MM.1S (cell line): ENCODE data around the gene EIF2AK3.

ENCODE experiments used
- EZH2 ChIP-seq: fragments of 300-600 bp; sonication (generic); optimal IDR thresholded peaks from 2 replicates; pipeline ENCODE3; 2017; ENCODE audit warnings: low read depth, mild to moderate bottlenecking, antibody characterized with exemption, low read length, mixed read lengths
- EZH2phosphoT487 ChIP-seq: fragments of 300-600 bp; sonication (generic); IDR thresholded peaks from 2 replicates; pipeline ENCODE4 v1.6.1; 2018; ENCODE audit warnings: antibody characterized with exemption, low read length
- TF ChIP-seq, protein P1 (sequence below): fragments of 300-600 bp; sonication (generic); IDR thresholded peaks from 2 replicates; pipeline ENCODE4 v1.5.1; 2016; ENCODE audit warnings: antibody characterized with exemption, low read length, mixed read lengths

DNA sequence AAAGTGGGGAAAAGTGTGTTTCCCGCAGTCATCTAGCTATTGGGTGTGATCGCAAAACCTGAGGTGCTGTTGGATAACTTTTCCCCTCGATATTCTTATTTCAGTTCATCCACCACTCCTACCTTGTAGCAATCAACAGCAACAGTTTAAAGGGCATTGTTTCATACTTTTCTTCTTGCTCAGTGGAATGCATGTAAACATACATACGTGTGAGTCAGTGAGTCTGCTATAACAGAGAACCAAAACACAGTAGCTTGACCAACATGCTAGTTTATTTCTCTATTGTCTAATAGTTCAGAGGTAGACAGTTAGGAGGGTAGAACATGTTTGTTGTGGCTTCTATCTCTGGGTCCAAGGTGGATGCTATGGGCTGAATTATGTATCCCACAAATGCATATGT lies 97.2 kb downstream of the EIF2AK3 start:
- TF ChIP-seq, protein P1, sequence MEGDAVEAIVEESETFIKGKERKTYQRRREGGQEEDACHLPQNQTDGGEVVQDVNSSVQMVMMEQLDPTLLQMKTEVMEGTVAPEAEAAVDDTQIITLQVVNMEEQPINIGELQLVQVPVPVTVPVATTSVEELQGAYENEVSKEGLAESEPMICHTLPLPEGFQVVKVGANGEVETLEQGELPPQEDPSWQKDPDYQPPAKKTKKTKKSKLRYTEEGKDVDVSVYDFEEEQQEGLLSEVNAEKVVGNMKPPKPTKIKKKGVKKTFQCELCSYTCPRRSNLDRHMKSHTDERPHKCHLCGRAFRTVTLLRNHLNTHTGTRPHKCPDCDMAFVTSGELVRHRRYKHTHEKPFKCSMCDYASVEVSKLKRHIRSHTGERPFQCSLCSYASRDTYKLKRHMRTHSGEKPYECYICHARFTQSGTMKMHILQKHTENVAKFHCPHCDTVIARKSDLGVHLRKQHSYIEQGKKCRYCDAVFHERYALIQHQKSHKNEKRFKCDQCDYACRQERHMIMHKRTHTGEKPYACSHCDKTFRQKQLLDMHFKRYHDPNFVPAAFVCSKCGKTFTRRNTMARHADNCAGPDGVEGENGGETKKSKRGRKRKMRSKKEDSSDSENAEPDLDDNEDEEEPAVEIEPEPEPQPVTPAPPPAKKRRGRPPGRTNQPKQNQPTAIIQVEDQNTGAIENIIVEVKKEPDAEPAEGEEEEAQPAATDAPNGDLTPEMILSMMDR, result no peak
- TF ChIP-seq EZH2 (no peak), EZH2phosphoT487 (no peak)
